Stimulated activated CD4-positive, alpha-beta T cell treated with anti-CD3 and anti-CD28 coated beads, Interleukin-4, amount 100 ng/mL, for 48 hours (primary cell): Measurements from ENCODE around the gene KIF3A.
"Not testable (repeated sequence)": the region's sequence is repeated elsewhere in the genome, so short reads cannot be mapped to it uniquely, and the experiment has no call there.

Source experiments
- DNase-seq, 2 donors: peaks; one replicate each; pipeline ENCODE4 v3.0.0-alpha.2; 2020; ENCODE audit warnings: low read depth in 2 of 2

KIF3A gene

GRCh38 chr5:132718544-132719312 is 18.6 kb downstream of the KIF3A start:
- no peak for DNase-seq

- DNase-seq, result no peak
Observed at GRCh38 chr5:132714456-132715307, 22.7 kb downstream of the KIF3A start.

GRCh38 chr5:132708645-132709044 is 28.7 kb downstream of the KIF3A start:
- no peak for DNase-seq

- DNase-seq, result no peak
Observed at GRCh38 chr5:132704875-132705274, 32.5 kb downstream of the KIF3A start.

- no peak for DNase-seq
Observed at GRCh38 chr5:132695956-132696355, 41.4 kb downstream of the KIF3A start.

GRCh38 chr5:132692632-132692967 is 44.7 kb downstream of the KIF3A start:
- no peak for DNase-seq

GRCh38 chr5:132691755-132692631 is 45.4 kb downstream of the KIF3A start:
- not testable (repeated sequence) for DNase-seq

GRCh38 chr5:132690156-132690555 is 47.2 kb downstream of the KIF3A start:
- DNase-seq, result no peak

- DNase-seq, result no peak
Observed at GRCh38 chr5:132689513-132689912, 47.8 kb downstream of the KIF3A start.

GRCh38 chr5:132688536-132689339 is 48.6 kb downstream of the KIF3A start:
- no peak for DNase-seq

GRCh38 chr5:132687995-132688394 is 49.4 kb downstream of the KIF3A start:
- DNase-seq, result no peak

GRCh38 chr5:132686193-132686592 is 51.2 kb downstream of the KIF3A start:
- DNase-seq, result no peak

- DNase-seq, result no peak
Observed at GRCh38 chr5:132684922-132685720, 52.2 kb downstream of the KIF3A start.

- no peak for DNase-seq
Observed at GRCh38 chr5:132684491-132684890, 52.9 kb downstream of the KIF3A start.

GRCh38 chr5:132681983-132682382 is 55.4 kb downstream of the KIF3A start:
- DNase-seq, result no peak

- DNase-seq, result no peak
Observed at GRCh38 chr5:132681476-132681831, 55.9 kb downstream of the KIF3A start.

GRCh38 chr5:132680780-132681475 is 56.4 kb downstream of the KIF3A start:
- DNase-seq, result no peak

GRCh38 chr5:132679717-132680380 is 57.5 kb downstream of the KIF3A start:
- no peak for DNase-seq

GRCh38 chr5:132679166-132679565 is 58.2 kb downstream of the KIF3A start:
- no peak for DNase-seq
